Measurements from ENCODE around the gene HOXB1. TPM values are rescaled to one million over a fixed set of nuclear protein-coding genes. Genes with fewer than 3 reads are reported as not detected.

The HOXB1 gene
- total and polyA plus RNA-seq, 2 of the 8 experiments (the other 6 are each of a cell fraction or from before 2014, with no cell fraction given), result not detected

DNA sequence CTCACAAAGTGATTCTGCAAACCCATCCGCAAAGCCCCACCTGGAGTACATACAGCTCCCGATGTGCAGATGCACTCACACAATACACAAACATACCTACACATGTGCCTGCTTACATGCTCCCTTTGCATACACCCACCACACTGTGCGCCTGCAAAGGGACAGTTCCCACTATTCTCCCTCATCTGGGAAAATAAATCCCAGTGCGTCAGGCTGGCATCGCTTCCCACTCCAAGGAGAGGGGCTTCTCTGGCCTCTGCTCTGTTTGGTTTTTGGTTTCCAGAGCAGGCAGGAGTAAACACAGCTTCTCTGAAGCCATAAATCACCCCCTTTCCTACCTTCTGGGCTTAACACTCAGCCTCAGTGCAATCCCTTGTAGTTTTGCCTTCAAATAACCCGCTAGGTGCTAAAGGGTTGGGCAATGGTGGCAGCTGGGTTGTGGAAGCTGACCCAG, 32.6 kb upstream of the HOXB1 start:
- Histone ChIP-seq H3K4ac (replicated peaks; ENCODE audit: insufficient read length, low read depth, low read length) (no peak overlapping the region), H3K79me1 (ENCODE audit: low read depth, low read length) (no peaks in the 10 kb centered on the region), H3K4me3 (ENCODE audit: extremely low read depth in 1 of 4, insufficient read depth in 2 of 4, low read depth in 3 of 4, low read length in 4 of 4) (no peak overlapping the region), H3K14ac (ENCODE audit: insufficient read length) (no peak overlapping the region), H3K4me1 (replicated peaks in 1 of 4; ENCODE audit: control insufficient read depth in 3 of 4, insufficient read depth in 4 of 4, low read length in 3 of 4) (peaks cover 0 to 8% (median 4%) of the 10 kb centered on the region in 4 experiments; a peak in 5 of 7 replicates), H3K79me2 (ENCODE audit: control insufficient read depth in 1 of 2, insufficient read depth in 2 of 2, low read length in 2 of 2) (no peaks in the 10 kb centered on the region), H4K20me1 (replicated peaks in 1 of 2; ENCODE audit: control insufficient read depth in 1 of 2, insufficient read depth in 2 of 2, low read length in 2 of 2) (peaks cover under 1 to 37% of the 10 kb centered on the region in 2 experiments), H2AK5ac (ENCODE audit: low read depth, low read length) (peak overlapping the region; percentile 2; the same call in 1 of the 2 replicates), H2BK5ac (ENCODE audit: low read depth, low read length) (no peak overlapping the region), H3K23me2 (ENCODE audit: low read depth, low read length) (peaks cover 4% of the 10 kb centered on the region; the same call in 1 of the 2 replicates), H3K4me2 (ENCODE audit: insufficient read depth in 1 of 2, low read depth in 2 of 2, low read length in 2 of 2) (no peak overlapping the region; a peak in 1 of 4 replicates), H3K27me3 (replicated peaks in 1 of 4; ENCODE audit: control insufficient read depth in 3 of 4, extremely low read depth in 1 of 4, insufficient read depth in 3 of 4, low read length in 3 of 4) (peaks cover 99 to 100% (median 100%) of the 10 kb centered on the region in 4 experiments), H3K9ac (replicated peaks in 1 of 4; ENCODE audit: extremely low read depth in 1 of 4, low read depth in 3 of 4, low read length in 3 of 4) (no peak overlapping the region), H2AFZ (ENCODE audit: low read length) (no peak overlapping the region), H2BK12ac (ENCODE audit: low read depth, low read length) (peak overlapping the region; percentile 68; the same call in 1 of the 2 replicates), H3K36me3 (ENCODE audit: control insufficient read depth in 2 of 4, insufficient read depth in 4 of 4, low read length in 3 of 4) (peaks cover 0 to 5% (median 0%) of the 10 kb centered on the region in 4 experiments; a peak in 1 of 8 replicates), H2BK15ac (ENCODE audit: low read length) (0 out of 2 replicates have a peak overlapping the region, but pooled peaks have one; percentile 63), H3K18ac (ENCODE audit: extremely low read depth, low read length) (no peak overlapping the region), H4K8ac (ENCODE audit: extremely low read depth, insufficient read depth, low read length) (no peak overlapping the region), H4K5ac (ENCODE audit: insufficient read length, low read depth, low read length) (no peak overlapping the region), H2BK20ac (ENCODE audit: low read length) (no peak overlapping the region), H4K91ac (replicated peaks; ENCODE audit: insufficient read length, low read length) (no peak overlapping the region), H3K9me3 (ENCODE audit: insufficient read depth in 2 of 2, low read depth in 1 of 2, low read length in 1 of 2) (no peaks in the 10 kb centered on the region), H3K27ac (ENCODE audit: low read depth, low read length) (no peak overlapping the region), H3K23ac (ENCODE audit: insufficient read length) (no peak overlapping the region), H3K56ac (replicated peaks; ENCODE audit: insufficient read length, low read depth, low read length) (no peak overlapping the region), H2BK120ac (replicated peaks; ENCODE audit: low read depth, low read length) (no peak overlapping the region)
- DNase-seq (ENCODE audit: low read depth in 1 of 2, low spot score in 2 of 2) (no peak), FAIRE-seq (no peak)
- 17% methylated on average over 6 of the region's 6 CpGs; no CpG with 5 or more reads in 1 of the 2 experiments for WGBS, 2 experiments (ENCODE audit: extremely low coverage in 1 of 2, insufficient coverage in 1 of 2, insufficient read length in 1 of 2, insufficient replicate concordance in 2 of 2, low coverage in 1 of 2, low lambda C conversion rate in 2 of 2, missing lambda C conversion rate in 1 of 2)
- CTCF ChIA-PET (ENCODE audit: partially characterized antibody), result interaction anchor here (0.6 to 3.4 kb wide), 17 partner anchors 9 to 188 kb away, joined by 3 to 14 read pairs (median 3); partner anchors contain the start of genes HOXB5 and HOXB8
- POLR2A ChIA-PET (ENCODE audit: partially characterized antibody), result interaction anchor here (1.8 kb wide), 1 partner anchor 50 kb away, joined by 4 read pairs; no protein-coding TSS in a partner anchor
- TF ChIP-seq SUZ12 (IDR thresholded peaks at IDR 0.05; ENCODE audit: low read length) (peak; percentile 98), POLR2A (IDR thresholded peaks at IDR 0.05; ENCODE audit: control extremely low read depth in 1 of 2, low read depth in 2 of 2, low read length in 2 of 2) (no peak), EZH2 (IDR thresholded peaks at IDR 0.05; ENCODE audit: low read depth, low read length, severe bottlenecking) (peak; percentile 90), KDM4A (IDR thresholded peaks at IDR 0.05; ENCODE audit: low read depth, low read length, severe bottlenecking) (no peak), CHD1 (IDR thresholded peaks at IDR 0.05; ENCODE audit: low read depth, low read length) (no peak), CBX8 (IDR thresholded peaks at IDR 0.05; ENCODE audit: borderline replicate concordance, low read depth, low read length) (0 out of 2 replicates have a peak, but pooled peaks have one; percentile 54), TEAD4 (IDR thresholded peaks at IDR 0.05; ENCODE audit: low read depth, low read length) (no peak), TAF7 (optimal IDR thresholded peaks at IDR 0.05; ENCODE audit: borderline replicate concordance, low read depth, low read length) (no peak)
